Fibroblast of upper back skin (primary cell): ENCODE measurements around the gene GSTM2.
A peak's percentile ranks its signal among the peaks of the same experiment; 100 is the strongest.

Experiments used
- DNase-seq: peaks from one replicate; pipeline ENCODE4 v3.0.0-alpha.2; 2013

The GSTM2 gene

GRCh38 chr1:109667452-109668122, at the start of gene GSTM2:
TSS of gene GSTM2 (plus strand) at chr1:109668057. CDS start at chr1:109668116, 59 bp downstream.
- DNase-seq = peak; percentile 86

- DNase-seq = no peak
These were observed 48.9 kb upstream of the GSTM2 start for GRCh38 chr1:109618661-109619575.

GRCh38 chr1:109619576-109620400, 48.1 kb upstream of the GSTM2 start, which contains the start of the genes AMPD2 and GNAT2:
TSS of gene AMPD2 (plus strand) at chr1:109619837. CDS start at chr1:109621176, 1,339 bp downstream.
TSS of gene GNAT2 (minus strand) at chr1:109619616. CDS start at chr1:109612870, 6,746 bp downstream.
- DNase-seq = peak; percentile 86

GRCh38 chr1:109620401-109620791, 47.5 kb upstream of the GSTM2 start:
- peak; percentile 74 for DNase-seq

- peak; percentile 97 for DNase-seq
These were observed 47.0 kb upstream of the GSTM2 start for GRCh38 chr1:109620841-109621286.

GRCh38 chr1:109621379-109622136, 46.3 kb upstream of the GSTM2 start:
- no peak for DNase-seq

GRCh38 chr1:109622137-109622892, 45.5 kb upstream of the GSTM2 start:
- DNase-seq = no peak

GRCh38 chr1:109622895-109623294, 45.0 kb upstream of the GSTM2 start:
- no peak for DNase-seq

GRCh38 chr1:109623601-109624161, 44.2 kb upstream of the GSTM2 start:
- DNase-seq = no peak

- DNase-seq = no peak
These were observed 43.5 kb upstream of the GSTM2 start for GRCh38 chr1:109624201-109625010.

- DNase-seq = no peak
These were observed 42.7 kb upstream of the GSTM2 start for GRCh38 chr1:109625176-109625575.

GRCh38 chr1:109625601-109626560, 42.0 kb upstream of the GSTM2 start:
- no peak for DNase-seq

- DNase-seq = no peak
These were observed 41.0 kb upstream of the GSTM2 start for GRCh38 chr1:109626682-109627408.

GRCh38 chr1:109627692-109628399, 40.0 kb upstream of the GSTM2 start:
- no peak for DNase-seq

- DNase-seq = peak; percentile 38
These were observed 39.1 kb upstream of the GSTM2 start for GRCh38 chr1:109628540-109629321.

GRCh38 chr1:109629372-109630030, 38.4 kb upstream of the GSTM2 start:
- no peak for DNase-seq
